PC-9 (cell line): ENCODE data around the gene SP140. TPM values are rescaled to one million over a fixed set of nuclear protein-coding genes. Genes with fewer than 3 reads are reported as not detected.
"Not testable (repeated sequence)": the region's sequence is repeated elsewhere in the genome, so short reads cannot be mapped to it uniquely, and the experiment has no call there.

Source experiments
- BruUV-seq: library from RNA; stranded (reverse); fragments of 400-500 nt; replicated peaks from 2 replicates; lab custom pipeline; 2021; lab: Mats Ljungman, UMichigan
- CTCF ChIA-PET: fragments of 300-600 bp; sonication (Branson Sonifier 250); formaldehyde crosslinking; loops from one replicate; lab custom pipeline; 2022; ENCODE audit warnings: antibody characterized with exemption; lab: Charles Lee
- POLR2A ChIA-PET: fragments of 300-600 bp; sonication (Branson Sonifier 250); formaldehyde crosslinking; loops from one replicate; lab custom pipeline; 2022; ENCODE audit warnings: antibody characterized with exemption; ENCODE audit not compliant: unreplicated experiment; lab: Charles Lee
- DNase-seq, 2 experiments: peaks; one replicate each; pipeline versions ENCODE4 v3.0.0 to v3.0.0-alpha.2; 2015 to 2022; ENCODE audit warnings: mixed read lengths in 1 of 2
- H2AFZ ChIP-seq: fragments of 200-600 bp; sonication (generic); 2 replicates; pipeline ENCODE4 v1.8.1; 2017; ENCODE audit warnings: antibody characterized with exemption
- H3F3A ChIP-seq: fragments of 200-600 bp; sonication (generic); 2 replicates; pipeline ENCODE4 v1.8.1; 2017; ENCODE audit warnings: antibody characterized with exemption, mild to moderate bottlenecking, low read depth; ENCODE audit not compliant: insufficient read depth
- H3K27ac ChIP-seq: fragments of 200-600 bp; sonication (generic); 2 replicates; pipeline ENCODE4 v1.6.1; 2016; ENCODE audit warnings: mixed run types
- H3K27me3 ChIP-seq: fragments of 200-600 bp; sonication (generic); 2 replicates; pipeline ENCODE4 v1.6.1; 2016; ENCODE audit warnings: low read depth, mixed run types; ENCODE audit not compliant: insufficient read depth
- H3K36me3 ChIP-seq: fragments of 200-600 bp; sonication (generic); 2 replicates; pipeline ENCODE4 v1.6.1; 2016; ENCODE audit warnings: low read depth, mixed run types
- H3K4me1 ChIP-seq: fragments of 200-600 bp; sonication (generic); replicated peaks from 2 replicates; pipeline ENCODE4 v1.6.1; 2016; ENCODE audit warnings: mixed run types; ENCODE audit not compliant: insufficient read depth
- H3K4me2 ChIP-seq: fragments of 200-600 bp; sonication (generic); 2 replicates; pipeline ENCODE4 v1.6.1; 2017; ENCODE audit warnings: mixed run types
- H3K4me3 ChIP-seq: fragments of 200-600 bp; sonication (generic); 2 replicates; pipeline ENCODE4 v1.6.1; 2016; ENCODE audit warnings: mixed run types
- H3K79me2 ChIP-seq: fragments of 200-600 bp; sonication (generic); 2 replicates; pipeline ENCODE4 v1.6.1; 2017; ENCODE audit warnings: low read depth, mixed run types
- H3K9me2 ChIP-seq: fragments of 200-600 bp; sonication (generic); 2 replicates; pipeline ENCODE4 v1.8.1; 2017; ENCODE audit warnings: mild to moderate bottlenecking; ENCODE audit not compliant: insufficient read depth
- H3K9me3 ChIP-seq: fragments of 200-600 bp; sonication (generic); 2 replicates; pipeline ENCODE4 v1.8.1; 2016; ENCODE audit warnings: low read depth; ENCODE audit not compliant: insufficient read depth
- H4K20me1 ChIP-seq: fragments of 200-600 bp; sonication (generic); 2 replicates; pipeline ENCODE4 v1.8.1; 2017; ENCODE audit not compliant: insufficient read depth
- CTCF ChIP-seq: fragments of 200-600 bp; sonication (generic); conservative IDR thresholded peaks from 2 replicates; pipeline ENCODE4 v1.6.1; 2017; ENCODE audit warnings: mixed run types, antibody characterized with exemption, mild to moderate bottlenecking, moderate library complexity
- EZH2 ChIP-seq: fragments of 200-600 bp; sonication (generic); IDR thresholded peaks from 2 replicates; pipeline ENCODE4 v1.8.0; 2017; ENCODE audit warnings: antibody characterized with exemption, low read depth
- intact Hi-C: fragments of 100-400 bp; cut with micrococcal nuclease; formaldehyde crosslinking; loops from one replicate; pipeline ENCODE4 v1.10.0; 2022; ENCODE audit not compliant: unreplicated experiment
- total RNA-seq: library from RNA; stranded (reverse); gene quantifications from 2 replicates; pipeline ENCODE4 v1.2.3, GENCODE V29; 2021

The SP140 gene
- total RNA-seq, 1 experiment from 2014 or later: 0.83 TPM

- Histone ChIP-seq H3K27ac (no peak overlapping the region), H3F3A (0 out of 2 replicates have a peak, but pooled peaks cover 13% of the 10 kb centered on the region), H4K20me1 (no peaks in the 10 kb centered on the region), H3K79me2 (no peaks in the 10 kb centered on the region), H3K4me3 (no peak overlapping the region), H3K9me3 (no peaks in the 10 kb centered on the region), H3K4me2 (no peak overlapping the region), H3K9me2 (no peaks in the 10 kb centered on the region), H3K36me3 (no peaks in the 10 kb centered on the region), H2AFZ (no peak overlapping the region), H3K27me3 (no peaks in the 10 kb centered on the region), H3K4me1 (peaks cover 19% of the 10 kb centered on the region; the same call in 1 of the 2 replicates)
- no TSS peak for BruUV-seq
- POLR2A ChIA-PET: no interaction called here
- TF ChIP-seq CTCF (no peak), EZH2 (no peak)
- DNase-seq: no peak
- CTCF ChIA-PET: no interaction called here
- intact Hi-C loops: no loop called here
Measured at GRCh38 chr2:230330725-230331124, 105.2 kb downstream of the SP140 start.

- Histone ChIP-seq H3K79me2 (no peaks in the 10 kb centered on the region), H3K4me1 (no peaks in the 10 kb centered on the region), H4K20me1 (no peaks in the 10 kb centered on the region), H3F3A (no peaks in the 10 kb centered on the region), H3K4me2 (no peak overlapping the region), H3K4me3 (no peak overlapping the region), H3K27ac (no peak overlapping the region), H3K36me3 (no peaks in the 10 kb centered on the region), H3K27me3 (no peaks in the 10 kb centered on the region), H3K9me3 (no peaks in the 10 kb centered on the region), H3K9me2 (no peaks in the 10 kb centered on the region), H2AFZ (no peak overlapping the region)
- BruUV-seq: no TSS peak
- intact Hi-C loops: no loop called here
- no peak for DNase-seq
- TF ChIP-seq CTCF: no peak
- TF ChIP-seq EZH2: no peak
- ChIA-PET POLR2A (no interaction called here), CTCF (no interaction called here)
Measured at GRCh38 chr2:230335461-230335863, 109.9 kb downstream of the SP140 start.

- no peak overlapping the region for H3K27ac ChIP-seq
- no peaks in the 10 kb centered on the region for H3K4me1 ChIP-seq
- BruUV-seq: no TSS peak
- no peaks in the 10 kb centered on the region for H3K9me3 ChIP-seq
- no peak overlapping the region for H2AFZ ChIP-seq
- TF ChIP-seq EZH2 (no peak), CTCF (no peak)
- H4K20me1 ChIP-seq: no peaks in the 10 kb centered on the region
- no peaks in the 10 kb centered on the region for H3K27me3 ChIP-seq
- intact Hi-C loops: no loop called here
- H3F3A ChIP-seq: no peaks in the 10 kb centered on the region
- H3K79me2 ChIP-seq: no peaks in the 10 kb centered on the region
- H3K4me3 ChIP-seq: no peak overlapping the region
- DNase-seq: no peak
- no peaks in the 10 kb centered on the region for H3K9me2 ChIP-seq
- ChIA-PET CTCF (no interaction called here), POLR2A (no interaction called here)
- no peak overlapping the region for H3K4me2 ChIP-seq
- no peaks in the 10 kb centered on the region for H3K36me3 ChIP-seq
Measured at GRCh38 chr2:230335864-230336506, 110.4 kb downstream of the SP140 start.

- H3K27ac ChIP-seq, H3K79me2 ChIP-seq, H3K36me3 ChIP-seq, DNase-seq, H3F3A ChIP-seq, H3K4me1 ChIP-seq, H3K9me2 ChIP-seq, H3K4me2 ChIP-seq, H3K4me3 ChIP-seq, CTCF ChIA-PET, intact Hi-C loops, H3K27me3 ChIP-seq, H3K9me3 ChIP-seq, H4K20me1 ChIP-seq, H2AFZ ChIP-seq, BruUV-seq, POLR2A ChIA-PET: not testable (repeated sequence)
Measured at GRCh38 chr2:230341936-230342528, 116.5 kb downstream of the SP140 start.

- H4K20me1 ChIP-seq, H3K4me3 ChIP-seq, intact Hi-C loops, H3K4me1 ChIP-seq, DNase-seq, H3K4me2 ChIP-seq, H3K27me3 ChIP-seq, H2AFZ ChIP-seq, H3K9me3 ChIP-seq, H3K27ac ChIP-seq, H3F3A ChIP-seq, H3K36me3 ChIP-seq, H3K79me2 ChIP-seq, BruUV-seq, CTCF ChIA-PET, H3K9me2 ChIP-seq: not testable (repeated sequence)
- POLR2A ChIA-PET: interaction anchor here (0.5 kb wide), 1 partner anchor 123 kb away, joined by 4 read pairs; the partner anchor contains the start of gene SP110
Measured at GRCh38 chr2:230343041-230343624, 117.6 kb downstream of the SP140 start.
